ENCODE results near the gene TMPRSS13.

TMPRSS13 gene

GRCh38 chr11:117906126-117906525 is 23.1 kb downstream of the TMPRSS13 start:
- no peak for TF ChIP-seq CTCF (IDR thresholded peaks at IDR 0.05; ENCODE audit: extremely low read depth, insufficient read depth, missing control alignments)
- no peak for DNase-seq (ENCODE audit: low spot score)
- in situ Hi-C loops (cut with MboI; ENCODE audit: low pct_unique_long_range_greater_than_20kb, low sequenced_read_pairs, unreplicated experiment), result no loop called here

DNA sequence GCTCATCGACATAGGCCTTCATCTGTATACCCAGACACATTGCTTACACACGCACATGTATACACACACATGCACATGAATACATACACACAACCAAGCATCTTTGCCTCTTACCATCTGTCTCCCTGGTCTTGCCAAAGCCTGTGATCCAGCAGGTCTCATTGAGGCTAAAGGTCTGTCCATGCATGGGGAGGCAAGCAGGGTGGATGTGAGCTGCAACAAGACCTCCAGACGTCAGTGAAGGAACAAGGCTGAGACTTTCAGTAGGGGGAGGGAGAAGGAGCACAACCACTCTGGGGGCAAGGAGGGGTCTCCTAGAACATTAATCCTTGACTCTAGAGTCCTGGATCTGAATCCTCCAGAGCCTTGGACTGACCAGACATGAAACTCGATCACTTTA is 23.7 kb downstream of the TMPRSS13 start:
- in situ Hi-C loops (cut with MboI; ENCODE audit: low pct_unique_long_range_greater_than_20kb, low sequenced_read_pairs, unreplicated experiment), result no loop called here
- TF ChIP-seq CTCF (IDR thresholded peaks at IDR 0.05; ENCODE audit: extremely low read depth, insufficient read depth, missing control alignments), result no peak
- DNase-seq (ENCODE audit: low spot score), result no peak

- in situ Hi-C loops (cut with MboI; ENCODE audit: low pct_unique_long_range_greater_than_20kb, low sequenced_read_pairs, unreplicated experiment), result no loop called here
- no peak for TF ChIP-seq CTCF (IDR thresholded peaks at IDR 0.05; ENCODE audit: extremely low read depth, insufficient read depth, missing control alignments)
- DNase-seq (ENCODE audit: low spot score), result no peak
Measured at GRCh38 chr11:117903505-117904382, 25.5 kb downstream of the TMPRSS13 start.

DNA sequence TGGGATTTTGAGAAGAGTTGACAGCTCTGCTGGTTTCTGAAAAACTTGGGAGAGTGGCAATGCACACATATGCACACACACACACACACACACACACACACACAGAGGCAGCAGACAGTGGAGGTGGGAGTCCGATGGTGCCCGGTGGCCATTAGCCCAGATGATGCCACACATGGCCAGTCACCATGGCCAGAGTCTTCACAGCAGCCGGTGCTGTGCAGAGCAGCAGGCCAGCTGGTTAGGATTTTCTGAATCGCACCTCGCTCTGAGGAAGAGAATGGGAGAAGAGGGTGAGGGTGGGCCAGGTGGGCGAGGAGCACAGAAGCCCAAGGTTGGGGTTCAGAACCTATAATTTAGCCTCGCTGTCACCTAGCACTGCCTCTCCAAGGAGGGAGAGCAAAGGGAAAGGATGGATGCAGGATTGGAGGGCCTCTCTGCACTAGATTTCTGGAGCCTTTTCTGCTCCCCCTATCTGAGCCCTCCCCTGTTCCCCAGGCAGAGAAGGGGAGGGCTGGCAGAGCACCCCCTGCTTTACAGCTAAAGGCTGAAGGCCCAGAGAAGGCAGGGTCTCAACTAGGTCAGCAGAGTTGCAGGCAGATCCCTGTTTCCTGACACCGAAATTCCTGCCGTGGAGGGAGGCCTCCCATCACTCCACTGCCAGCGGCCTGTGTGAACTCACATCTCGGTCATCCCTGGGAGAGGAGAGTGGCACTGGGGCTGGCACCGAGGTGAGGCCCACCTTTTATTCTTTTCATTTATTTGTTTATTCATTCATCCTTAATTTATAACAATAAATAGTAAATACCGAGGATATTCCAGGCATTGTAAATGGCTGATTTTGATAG is 27.0 kb downstream of the TMPRSS13 start:
- DNase-seq (ENCODE audit: low spot score), result no peak
- no peak for TF ChIP-seq CTCF (IDR thresholded peaks at IDR 0.05; ENCODE audit: extremely low read depth, insufficient read depth, missing control alignments)
- in situ Hi-C loops (cut with MboI; ENCODE audit: low pct_unique_long_range_greater_than_20kb, low sequenced_read_pairs, unreplicated experiment), result no loop called here

GRCh38 chr11:117901601-117902000 is 27.6 kb downstream of the TMPRSS13 start:
- in situ Hi-C loops (cut with MboI; ENCODE audit: low pct_unique_long_range_greater_than_20kb, low sequenced_read_pairs, unreplicated experiment), result no loop called here
- no peak for DNase-seq (ENCODE audit: low spot score)
- no peak for TF ChIP-seq CTCF (IDR thresholded peaks at IDR 0.05; ENCODE audit: extremely low read depth, insufficient read depth, missing control alignments)

DNA sequence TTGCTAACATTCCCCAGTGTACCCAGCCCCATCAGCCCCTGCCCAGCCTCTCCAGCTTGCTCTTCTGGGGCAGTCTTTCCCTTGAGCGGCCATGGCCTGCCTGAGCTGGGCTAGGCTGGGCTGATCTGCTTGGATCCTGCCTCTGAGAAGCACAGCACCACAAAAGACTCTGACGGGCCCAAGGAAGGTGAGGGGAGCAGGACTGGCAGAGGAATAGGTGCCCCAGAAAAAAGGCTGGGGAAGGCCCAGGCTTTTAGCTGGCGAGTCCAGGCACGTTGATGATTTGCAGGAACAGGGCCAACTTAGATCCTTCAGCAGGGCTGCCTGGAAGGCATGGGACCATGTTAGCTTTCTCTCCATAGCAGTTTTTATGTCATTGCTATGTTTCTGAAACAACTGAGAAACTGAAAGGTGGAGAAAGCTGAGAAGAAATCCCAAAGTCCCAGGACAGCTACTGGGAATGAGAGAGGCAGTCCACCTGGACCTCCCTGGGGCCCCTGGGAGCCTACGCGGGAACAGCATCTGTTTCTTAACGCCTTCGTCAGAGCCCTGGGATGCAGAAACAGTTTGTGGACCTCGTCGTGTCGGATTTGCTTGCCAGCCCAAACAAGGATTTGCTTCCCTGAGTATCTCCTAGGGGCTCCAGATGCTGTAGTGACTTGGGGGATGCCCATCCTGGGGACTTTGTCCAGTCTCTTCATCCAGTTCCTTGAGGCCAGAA is 28.3 kb downstream of the TMPRSS13 start:
- DNase-seq (ENCODE audit: low spot score), result no peak
- TF ChIP-seq CTCF (IDR thresholded peaks at IDR 0.05; ENCODE audit: extremely low read depth, insufficient read depth, missing control alignments), result no peak
- in situ Hi-C loops (cut with MboI; ENCODE audit: low pct_unique_long_range_greater_than_20kb, low sequenced_read_pairs, unreplicated experiment), result no loop called here
